H1 (cell line): Measurements from ENCODE around the gene HDAC7. TPM values are rescaled to one million over a fixed set of nuclear protein-coding genes. Genes with fewer than 3 reads are reported as not detected.
A peak's percentile ranks its signal among the peaks of the same experiment; 100 is the strongest.

ENCODE experiments used
- CTCF ChIA-PET: fragments of 300-600 bp; sonication (Branson Sonifier 250); formaldehyde crosslinking; loops from one replicate; lab custom pipeline; 2021; ENCODE audit not compliant: partially characterized antibody; lab: Charles Lee
- POLR2A ChIA-PET: fragments of 300-600 bp; sonication (Branson Sonifier 250); formaldehyde crosslinking; loops from one replicate; lab custom pipeline; 2021; ENCODE audit warnings: inconsistent platforms; ENCODE audit not compliant: partially characterized antibody; lab: Charles Lee
- DNase-seq, 2 experiments: peaks; one replicate each; pipeline versions ENCODE4 v3.0.0 to v3.0.0-alpha.2; 2010 to 2022; ENCODE audit warnings: low spot score in 2 of 2, low read depth in 1 of 2, mixed read lengths in 1 of 2
- FAIRE-seq: peaks from 2 replicates; lab custom pipeline; 2011; peaks lifted over from hg19 to GRCh38; lab: Jason Lieb, UNC
- H2AFZ ChIP-seq: 2 replicates; pipeline ENCODE4 v1.8.1; 2012; ENCODE audit warnings: low read length, inconsistent platforms
- H2AK5ac ChIP-seq: 2 replicates; pipeline ENCODE4 v1.6.1; 2013; ENCODE audit warnings: low read depth, low read length
- H2BK120ac ChIP-seq: replicated peaks from 2 replicates; pipeline ENCODE3; 2013; ENCODE audit warnings: low read depth, low read length, inconsistent platforms
- H2BK12ac ChIP-seq: 2 replicates; pipeline ENCODE4 v1.6.1; 2013; ENCODE audit warnings: low read depth, low read length
- H2BK15ac ChIP-seq: 2 replicates; pipeline ENCODE4 v1.6.1; 2013; ENCODE audit warnings: low read length
- H2BK20ac ChIP-seq: 2 replicates; pipeline ENCODE4 v1.6.1; 2013; ENCODE audit warnings: low read length
- H2BK5ac ChIP-seq: 2 replicates; pipeline ENCODE4 v1.6.1; 2013; ENCODE audit warnings: low read depth, low read length
- H3K14ac ChIP-seq: 2 replicates; pipeline ENCODE4 v1.6.1; 2013; ENCODE audit warnings: inconsistent platforms; ENCODE audit not compliant: insufficient read length
- H3K18ac ChIP-seq: 2 replicates; pipeline ENCODE4 v1.6.1; 2013; ENCODE audit warnings: low read length; ENCODE audit errors: extremely low read depth
- H3K23ac ChIP-seq: 2 replicates; pipeline ENCODE4 v1.6.1; 2013; ENCODE audit warnings: inconsistent platforms; ENCODE audit not compliant: insufficient read length
- H3K23me2 ChIP-seq: 2 replicates; pipeline ENCODE4 v1.6.1; 2013; ENCODE audit warnings: low read depth, low read length
- H3K27ac ChIP-seq: 2 replicates; pipeline ENCODE4 v1.6.1; 2011; ENCODE audit warnings: low read depth, low read length, inconsistent platforms
- H3K27me3 ChIP-seq, 4 experiments: replicated peaks in 1 of 4; 1 replicate in 1 of 4; 2 replicates in 3 of 4; pipeline versions ENCODE4 v1.6.1 to v1.8.1; 2011 to 2013; ENCODE audit warnings: low read length in 3 of 4, mild to moderate bottlenecking in 3 of 4, inconsistent platforms in 2 of 4, mixed read lengths in 2 of 4, moderate library complexity in 1 of 4; ENCODE audit not compliant: control insufficient read depth in 3 of 4, insufficient read depth in 3 of 4; ENCODE audit errors: extremely low read depth in 1 of 4
- H3K36me3 ChIP-seq, 4 experiments: 2 replicates each; pipeline versions ENCODE4 v1.6.1 to v1.8.1; 2011 to 2013; ENCODE audit warnings: mild to moderate bottlenecking in 4 of 4, low read length in 3 of 4, moderate library complexity in 2 of 4, control low read depth in 1 of 4, inconsistent platforms in 1 of 4; ENCODE audit not compliant: insufficient read depth in 4 of 4, control insufficient read depth in 2 of 4
- H3K4ac ChIP-seq: replicated peaks from 2 replicates; pipeline ENCODE3; 2013; ENCODE audit warnings: low read length, low read depth, mixed read lengths, inconsistent platforms; ENCODE audit not compliant: insufficient read length
- H3K4me1 ChIP-seq, 4 experiments: replicated peaks in 1 of 4; 1 replicate in 1 of 4; 2 replicates in 3 of 4; pipeline versions ENCODE4 v1.6.1 to v1.8.1; 2011 to 2013; ENCODE audit warnings: low read length in 3 of 4, inconsistent platforms in 2 of 4, mixed read lengths in 1 of 4; ENCODE audit not compliant: insufficient read depth in 4 of 4, control insufficient read depth in 3 of 4
- H3K4me2 ChIP-seq, 2 experiments: 2 replicates each; pipeline versions ENCODE4 v1.6.1 to v1.8.1; 2011 to 2013; ENCODE audit warnings: low read depth in 2 of 2, low read length in 2 of 2, control low read depth in 1 of 2, inconsistent platforms in 1 of 2, mild to moderate bottlenecking in 1 of 2; ENCODE audit not compliant: insufficient read depth in 1 of 2
- H3K4me3 ChIP-seq, 4 experiments: fragments of 200-600, 300-600 bp in 1 of 4; sonication (generic), shearing (Covaris generic), sonication (Bioruptor Twin) in 1 of 4; 2 replicates each; pipeline versions ENCODE4 v1.5.1 to v1.8.1; 2011 to 2016; ENCODE audit warnings: low read length in 4 of 4, low read depth in 3 of 4, control low read depth in 2 of 4, inconsistent platforms in 2 of 4, mild to moderate bottlenecking in 2 of 4, mixed read lengths in 1 of 4, moderate library complexity in 1 of 4; ENCODE audit not compliant: insufficient read depth in 2 of 4; ENCODE audit errors: extremely low read depth in 1 of 4
- H3K56ac ChIP-seq: replicated peaks from 2 replicates; pipeline ENCODE3; 2013; ENCODE audit warnings: low read depth, mild to moderate bottlenecking, mixed read lengths, low read length, inconsistent platforms; ENCODE audit not compliant: insufficient read length
- H3K79me1 ChIP-seq: 2 replicates; pipeline ENCODE4 v1.6.1; 2013; ENCODE audit warnings: low read depth, low read length, control low read depth
- H3K79me2 ChIP-seq, 2 experiments: 2 replicates each; pipeline versions ENCODE4 v1.6.1 to v1.8.1; 2012 to 2013; ENCODE audit warnings: low read length in 2 of 2, mild to moderate bottlenecking in 2 of 2, inconsistent platforms in 1 of 2; ENCODE audit not compliant: insufficient read depth in 2 of 2, control insufficient read depth in 1 of 2
- H3K9ac ChIP-seq, 4 experiments: replicated peaks in 1 of 4; 1 replicate in 1 of 4; 2 replicates in 3 of 4; pipeline versions ENCODE4 v1.6.1 to v1.8.1; 2011 to 2013; ENCODE audit warnings: low read depth in 3 of 4, low read length in 3 of 4, control low read depth in 2 of 4, mild to moderate bottlenecking in 2 of 4, moderate library complexity in 2 of 4, inconsistent platforms in 1 of 4; ENCODE audit errors: extremely low read depth in 1 of 4
- H3K9me3 ChIP-seq, 2 experiments: 2 replicates each; pipeline versions ENCODE4 v1.6.1 to v1.8.1; 2012 to 2013; ENCODE audit warnings: mild to moderate bottlenecking in 2 of 2, moderate library complexity in 2 of 2, control low read depth in 1 of 2, inconsistent platforms in 1 of 2, low read depth in 1 of 2, low read length in 1 of 2, mixed read lengths in 1 of 2; ENCODE audit not compliant: insufficient read depth in 2 of 2
- H4K20me1 ChIP-seq, 2 experiments: replicated peaks in 1 of 2; 2 replicates each; pipeline versions ENCODE3 to v1.8.1; 2011 to 2013; ENCODE audit warnings: inconsistent platforms in 2 of 2, low read length in 2 of 2, mild to moderate bottlenecking in 1 of 2; ENCODE audit not compliant: insufficient read depth in 2 of 2, control insufficient read depth in 1 of 2
- H4K5ac ChIP-seq: 2 replicates; pipeline ENCODE4 v1.6.1; 2013; ENCODE audit warnings: low read length, low read depth, mixed read lengths, inconsistent platforms; ENCODE audit not compliant: insufficient read length
- H4K8ac ChIP-seq: 2 replicates; pipeline ENCODE4 v1.8.0; 2013; ENCODE audit warnings: mild to moderate bottlenecking, moderate library complexity, low read length, inconsistent platforms; ENCODE audit not compliant: insufficient read depth; ENCODE audit errors: extremely low read depth
- H4K91ac ChIP-seq: replicated peaks from 2 replicates; pipeline ENCODE3; 2013; ENCODE audit warnings: low read length, mixed read lengths, inconsistent platforms; ENCODE audit not compliant: insufficient read length
- BACH1 ChIP-seq: IDR thresholded peaks from 2 replicates; pipeline ENCODE4 v1.6.1; 2012; ENCODE audit warnings: low read length, improper control_type of control experiment
- CBX8 ChIP-seq: fragments of 300-800, 300-1000 bp; sonication (generic); IDR thresholded peaks from 2 replicates; pipeline ENCODE4 v1.7.1; 2016; ENCODE audit warnings: low read depth, low read length, borderline replicate concordance
- GABPA ChIP-seq: IDR thresholded peaks from 2 replicates; pipeline ENCODE4 v1.6.1; 2011; ENCODE audit warnings: mild to moderate bottlenecking, low read length, moderate library complexity, borderline replicate concordance; ENCODE audit not compliant: insufficient read depth
- JUN ChIP-seq: IDR thresholded peaks from 2 replicates; pipeline ENCODE4 v1.6.1; 2011; ENCODE audit warnings: low read depth, mild to moderate bottlenecking, improper control_type of control experiment, low read length
- KDM4A ChIP-seq: IDR thresholded peaks from one replicate; pipeline ENCODE4 v1.7.1; 2012; ENCODE audit warnings: low read depth, mild to moderate bottlenecking, moderate library complexity, low read length, inconsistent platforms; ENCODE audit not compliant: severe bottlenecking
- POLR2AphosphoS5 ChIP-seq: IDR thresholded peaks from 2 replicates; pipeline ENCODE4 v1.6.1; 2011; ENCODE audit warnings: low read depth, low read length
- RNF2 ChIP-seq: fragments of 200-900, 300-1000 bp; sonication (generic); IDR thresholded peaks from 2 replicates; pipeline ENCODE4 v1.7.1; 2016; ENCODE audit warnings: borderline replicate concordance, low read depth, mild to moderate bottlenecking, antibody characterized with exemption, low read length; ENCODE audit not compliant: poor library complexity, severe bottlenecking; ENCODE audit errors: missing control alignments
- SP1 ChIP-seq: IDR thresholded peaks from 2 replicates; pipeline ENCODE4 v1.6.1; 2011; ENCODE audit warnings: low read depth, low read length
- TAF1 ChIP-seq: IDR thresholded peaks from 2 replicates; pipeline ENCODE4 v1.6.1; 2011; ENCODE audit warnings: mild to moderate bottlenecking, low read depth, low read length
- TEAD4 ChIP-seq: IDR thresholded peaks from 2 replicates; pipeline ENCODE4 v1.6.1; 2012; ENCODE audit warnings: low read depth, low read length, inconsistent platforms, mixed read lengths
- YY1 ChIP-seq: IDR thresholded peaks from 2 replicates; pipeline ENCODE4 v1.6.1; 2011; ENCODE audit warnings: low read depth, mild to moderate bottlenecking, low read length
- WGBS, 2 experiments: shearing (Covaris generic) in 1 of 2; methylation state at CpG; one replicate each; pipeline versions ENCODE4 v1.1.6 to v1.1.7; 2013 to 2015; ENCODE audit warnings: low lambda C conversion rate in 2 of 2, mixed read lengths in 2 of 2, inconsistent platforms in 1 of 2, low coverage in 1 of 2, missing lambda C conversion rate in 1 of 2; ENCODE audit not compliant: insufficient replicate concordance in 2 of 2, insufficient coverage in 1 of 2, insufficient read length in 1 of 2; ENCODE audit errors: extremely low coverage in 1 of 2, missing lambda C conversion rate in 1 of 2; 5-methylcytosine and 5-hydroxymethylcytosine counted together
- polyA plus RNA-seq, 7 experiments: library from polyadenylated mRNA; depleted of rRNA in 3 of 7; stranded (reverse) in 5 of 7; unstranded in 2 of 7; fragments of >200 nt in 5 of 7; fragments of 200-250 nt in 2 of 7; gene quantifications; 1 replicate in 5 of 7; 2 replicates in 1 of 7; 4 replicates in 1 of 7; pipeline versions ENCODE4 v1.2.1 to v1.2.3, GENCODE V29; 2011 to 2013; ENCODE audit warnings: missing spikeins in 2 of 7, mixed read lengths in 2 of 7
- total RNA-seq: library from RNA; stranded (reverse); fragmentation: NEBNext Ultra II Directional; extraction: Animal tissue kit (Norgen Biotek cat#: 25700); gene quantifications from 2 replicates; pipeline ENCODE4 v1.2.1, GENCODE V29; 2021
- TF ChIP-seq, protein P1 (sequence below): IDR thresholded peaks from 2 replicates; pipeline ENCODE4 v1.6.1; 2012; ENCODE audit warnings: inconsistent platforms

HDAC7 gene
- total and polyA plus RNA-seq, 2 of the 8 experiments (the other 6 are each of a cell fraction or from before 2014, with no cell fraction given) = 25.5 to 84.9 TPM

DNA sequence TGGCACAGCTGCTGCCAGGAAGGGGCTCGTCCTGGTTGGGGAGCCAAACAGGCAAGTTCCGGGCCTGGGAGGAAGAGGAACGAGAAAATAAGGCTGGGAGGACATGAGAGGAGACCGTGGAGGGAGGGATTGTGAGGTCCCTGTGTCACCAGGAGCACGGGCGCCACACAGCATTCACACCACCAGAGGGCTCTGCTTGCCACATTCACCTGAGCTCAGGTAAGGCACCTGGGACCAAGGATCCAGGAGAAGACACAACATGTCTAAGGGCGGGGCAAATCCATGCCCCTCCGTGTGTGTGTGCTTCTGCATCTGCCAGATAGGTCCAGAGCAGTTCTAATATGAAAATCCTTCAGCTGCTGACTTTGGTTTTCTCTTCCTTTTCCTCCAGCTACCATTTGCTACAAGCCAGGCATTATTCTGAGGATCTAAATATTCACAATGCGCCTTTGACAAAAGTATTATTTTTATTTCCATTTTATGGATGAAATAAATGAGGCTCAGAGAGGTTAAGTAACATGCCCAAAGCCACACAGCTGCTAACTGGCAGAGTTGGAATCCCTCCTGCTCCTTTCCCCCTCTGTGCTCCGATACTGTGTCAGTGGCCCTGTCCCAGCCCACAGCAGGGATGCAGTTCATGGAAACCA is 75.6 kb downstream of the HDAC7 start:
- peak overlapping the region; percentile 50; the same call in 1 of the 2 replicates for H2BK5ac ChIP-seq
- no peak overlapping the region for H4K8ac ChIP-seq
- peak overlapping the region; percentile 72; the same call in 1 of the 2 replicates for H2BK20ac ChIP-seq
- H3K79me2 ChIP-seq = no peaks in the 10 kb centered on the region
- H3K27me3 ChIP-seq = no peaks in the 10 kb centered on the region
- no peak overlapping the region for H3K18ac ChIP-seq
- peaks cover 0 to 10% (median 2%) of the 10 kb centered on the region in 4 experiments; a peak in 4 of 7 replicates for H3K4me1 ChIP-seq
- ChIA-PET POLR2A (interaction anchor here (0.9 to 7.4 kb wide), 9 partner anchors 7 to 95 kb away, joined by 3 to 79 read pairs (median 8); partner anchors contain the start of genes RAPGEF3 and SLC48A1), CTCF (interaction anchor here (0.9 to 64.6 kb wide), 19 partner anchors 7 to 206 kb away, joined by 3 to 2442 read pairs (median 10); partner anchors contain the start of genes ENDOU, HDAC7, RAPGEF3 and SLC48A1)
- H3K23ac ChIP-seq = no peak overlapping the region
- FAIRE-seq (peak; percentile 82), DNase-seq (peak; percentile 58 to 83)
- WGBS, 2 experiments = 37% methylated on average over 10 of the region's 10 CpGs; no CpG with 5 or more reads in 1 of the 2 experiments
- H4K20me1 ChIP-seq = no peaks in the 10 kb centered on the region
- no peaks in the 10 kb centered on the region for H3K36me3 ChIP-seq
- H2AK5ac ChIP-seq = no peak overlapping the region
- no peak overlapping the region for H3K4ac ChIP-seq
- no peak overlapping the region for H3K4me3 ChIP-seq
- H3K4me2 ChIP-seq = no peak overlapping the region
- H3K9me3 ChIP-seq = no peaks in the 10 kb centered on the region
- H2AFZ ChIP-seq = no peak overlapping the region
- H3K79me1 ChIP-seq = no peaks in the 10 kb centered on the region
- H2BK15ac ChIP-seq = 0 out of 2 replicates have a peak overlapping the region, but pooled peaks have one; percentile 83
- H3K14ac ChIP-seq = no peak overlapping the region
- H4K5ac ChIP-seq = no peak overlapping the region
- H3K56ac ChIP-seq = no peak overlapping the region
- no peaks in the 10 kb centered on the region; the same call in 1 of the 2 replicates for H3K23me2 ChIP-seq
- H3K9ac ChIP-seq = no peak overlapping the region
- H3K27ac ChIP-seq = no peak overlapping the region
- H2BK12ac ChIP-seq = peak overlapping the region; percentile 76
- no peak overlapping the region for H4K91ac ChIP-seq
- no peak overlapping the region for H2BK120ac ChIP-seq
- TF ChIP-seq, protein P1, sequence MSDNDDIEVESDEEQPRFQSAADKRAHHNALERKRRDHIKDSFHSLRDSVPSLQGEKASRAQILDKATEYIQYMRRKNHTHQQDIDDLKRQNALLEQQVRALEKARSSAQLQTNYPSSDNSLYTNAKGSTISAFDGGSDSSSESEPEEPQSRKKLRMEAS = 0 out of 2 replicates have a peak, but pooled peaks have one; percentile 33
- TF ChIP-seq SP1 = no peak
- TF ChIP-seq TEAD4 = peak; percentile 96
- TF ChIP-seq KDM4A = no peak
- no peak for TF ChIP-seq RNF2
- 0 out of 2 replicates have a peak, but pooled peaks have one; percentile 20 for TF ChIP-seq YY1
- TF ChIP-seq BACH1 = 0 out of 2 replicates have a peak, but pooled peaks have one; percentile 44
- TF ChIP-seq POLR2AphosphoS5 = 0 out of 2 replicates have a peak, but pooled peaks have one; percentile 18
- no peak for TF ChIP-seq TAF1
- no peak for TF ChIP-seq GABPA
- TF ChIP-seq JUN = no peak
- no peak for TF ChIP-seq CBX8
